MM.1S (cell line): ENCODE results near the gene HSF2.
"Not testable (repeated sequence)": the region's sequence is repeated elsewhere in the genome, so short reads cannot be mapped to it uniquely, and the experiment has no call there.

Experiments
- DNase-seq: peaks from one replicate; pipeline ENCODE4 v3.0.0-alpha.2; 2015
- H2AFZ ChIP-seq: fragments of 300-600 bp; sonication (generic); 2 replicates; pipeline ENCODE4 v1.6.0; 2016; ENCODE audit warnings: antibody characterized with exemption, low read length
- H3F3A ChIP-seq: fragments of 300-600 bp; sonication (generic); 2 replicates; pipeline ENCODE4 v1.6.1; 2016; ENCODE audit warnings: mild to moderate bottlenecking, antibody characterized with exemption, low read length, moderate library complexity, mixed read lengths; ENCODE audit not compliant: insufficient read depth
- H3K27ac ChIP-seq: fragments of 300-600 bp; sonication (generic); 2 replicates; pipeline ENCODE4 v1.5.1; 2016; ENCODE audit warnings: mild to moderate bottlenecking, low read length
- H3K27me3 ChIP-seq: fragments of 300-600 bp; sonication (generic); replicated peaks from 2 replicates; pipeline ENCODE4 v1.6.0; 2016; ENCODE audit warnings: low read length; ENCODE audit not compliant: insufficient read depth
- H3K36me3 ChIP-seq: fragments of 300-600 bp; sonication (generic); replicated peaks from 2 replicates; pipeline ENCODE4 v1.6.1; 2016; ENCODE audit warnings: mild to moderate bottlenecking, low read length, mixed read lengths; ENCODE audit not compliant: insufficient read depth
- H3K4me1 ChIP-seq: fragments of 300-600 bp; sonication (generic); 2 replicates; pipeline ENCODE4 v1.6.1; 2016; ENCODE audit warnings: low read length, mixed read lengths
- H3K4me2 ChIP-seq: fragments of 300-600 bp; sonication (generic); 2 replicates; pipeline ENCODE4 v1.6.0; 2016; ENCODE audit warnings: low read depth, low read length
- H3K4me3 ChIP-seq: fragments of 300-600 bp; sonication (generic); 2 replicates; pipeline ENCODE4 v1.5.1; 2016; ENCODE audit warnings: low read length, mixed read lengths
- H3K79me2 ChIP-seq: fragments of 300-600 bp; sonication (generic); 2 replicates; pipeline ENCODE4 v1.6.1; 2016; ENCODE audit warnings: mixed run types, low read length, mixed read lengths
- H3K9ac ChIP-seq: fragments of 300-600 bp; sonication (generic); 2 replicates; pipeline ENCODE4 v1.6.1; 2016; ENCODE audit warnings: low read length, mixed read lengths
- H3K9me2 ChIP-seq: fragments of 300-600 bp; sonication (generic); replicated peaks from 2 replicates; pipeline ENCODE4 v1.6.1; 2016; ENCODE audit warnings: mild to moderate bottlenecking, low read length, mixed read lengths; ENCODE audit not compliant: insufficient read depth
- H3K9me3 ChIP-seq: fragments of 300-600 bp; sonication (generic); replicated peaks from 2 replicates; pipeline ENCODE4 v1.6.1; 2016; ENCODE audit warnings: mild to moderate bottlenecking, low read length, mixed read lengths; ENCODE audit not compliant: insufficient read depth
- H4K20me1 ChIP-seq: fragments of 300-600 bp; sonication (generic); 2 replicates; pipeline ENCODE4 v1.6.1; 2016; ENCODE audit warnings: mild to moderate bottlenecking, low read length, moderate library complexity, mixed read lengths; ENCODE audit not compliant: insufficient read depth
- CTCF ChIP-seq: fragments of 300-600 bp; sonication (generic); IDR thresholded peaks from 2 replicates; pipeline ENCODE4 v1.5.1; 2016; ENCODE audit warnings: antibody characterized with exemption, low read length, mixed read lengths
- EZH2 ChIP-seq: fragments of 300-600 bp; sonication (generic); optimal IDR thresholded peaks from 2 replicates; pipeline ENCODE3; 2017; ENCODE audit warnings: low read depth, mild to moderate bottlenecking, antibody characterized with exemption, low read length, mixed read lengths
- EZH2phosphoT487 ChIP-seq: fragments of 300-600 bp; sonication (generic); IDR thresholded peaks from 2 replicates; pipeline ENCODE4 v1.6.1; 2018; ENCODE audit warnings: antibody characterized with exemption, low read length

The HSF2 gene

GRCh38 chr6:122458087-122458486, 58.6 kb downstream of the HSF2 start:
- no peaks in the 10 kb centered on the region for H3K4me1 ChIP-seq
- peaks cover 51% of the 10 kb centered on the region for H3K79me2 ChIP-seq
- H3K9me3 ChIP-seq = no peaks in the 10 kb centered on the region
- no peaks in the 10 kb centered on the region for H3K27me3 ChIP-seq
- H3K4me2 ChIP-seq = no peak overlapping the region
- no peaks in the 10 kb centered on the region for H3F3A ChIP-seq
- no peak for DNase-seq
- H4K20me1 ChIP-seq = peaks cover 22% of the 10 kb centered on the region
- H3K9me2 ChIP-seq = no peaks in the 10 kb centered on the region
- H3K27ac ChIP-seq = no peak overlapping the region
- TF ChIP-seq EZH2 (no peak), CTCF (no peak), EZH2phosphoT487 (no peak)
- no peak overlapping the region for H2AFZ ChIP-seq
- no peak overlapping the region for H3K4me3 ChIP-seq
- H3K9ac ChIP-seq = no peak overlapping the region
- H3K36me3 ChIP-seq = no peaks in the 10 kb centered on the region; the same call in 1 of the 2 replicates

GRCh38 chr6:122459240-122459639, 59.8 kb downstream of the HSF2 start:
- no peaks in the 10 kb centered on the region for H3F3A ChIP-seq
- no peaks in the 10 kb centered on the region for H3K27me3 ChIP-seq
- H3K9me3 ChIP-seq = no peaks in the 10 kb centered on the region
- H3K9me2 ChIP-seq = no peaks in the 10 kb centered on the region
- no peak overlapping the region for H3K9ac ChIP-seq
- DNase-seq = no peak
- H3K4me1 ChIP-seq = no peaks in the 10 kb centered on the region
- TF ChIP-seq CTCF = no peak
- TF ChIP-seq EZH2phosphoT487 = no peak
- TF ChIP-seq EZH2 = no peak
- peaks cover 27% of the 10 kb centered on the region for H4K20me1 ChIP-seq
- H3K36me3 ChIP-seq = no peaks in the 10 kb centered on the region; the same call in 1 of the 2 replicates
- H3K4me2 ChIP-seq = no peak overlapping the region
- H3K4me3 ChIP-seq = no peak overlapping the region
- peaks cover 62% of the 10 kb centered on the region for H3K79me2 ChIP-seq
- no peak overlapping the region for H2AFZ ChIP-seq
- no peak overlapping the region for H3K27ac ChIP-seq

- not testable (repeated sequence) for H3F3A ChIP-seq, H3K9ac ChIP-seq, H3K9me3 ChIP-seq, H3K9me2 ChIP-seq, H3K4me3 ChIP-seq, H3K36me3 ChIP-seq, DNase-seq, H3K27me3 ChIP-seq, H2AFZ ChIP-seq, H3K4me1 ChIP-seq, H3K27ac ChIP-seq, H3K4me2 ChIP-seq
- peaks cover 69% of the 10 kb centered on the region for H3K79me2 ChIP-seq
- peaks cover 32% of the 10 kb centered on the region for H4K20me1 ChIP-seq
Measured at GRCh38 chr6:122459865-122460416, 60.5 kb downstream of the HSF2 start.

GRCh38 chr6:122461885-122462284, 62.4 kb downstream of the HSF2 start:
- H3K4me1 ChIP-seq = no peaks in the 10 kb centered on the region
- no peak overlapping the region for H2AFZ ChIP-seq
- no peak for TF ChIP-seq CTCF
- TF ChIP-seq EZH2phosphoT487 = no peak
- no peak for TF ChIP-seq EZH2
- DNase-seq = no peak
- H3K9me2 ChIP-seq = no peaks in the 10 kb centered on the region
- no peaks in the 10 kb centered on the region for H3K9me3 ChIP-seq
- H3K27ac ChIP-seq = no peak overlapping the region
- H3K9ac ChIP-seq = no peak overlapping the region
- no peaks in the 10 kb centered on the region for H3F3A ChIP-seq
- H3K4me2 ChIP-seq = no peak overlapping the region
- peaks cover 32% of the 10 kb centered on the region for H4K20me1 ChIP-seq
- no peaks in the 10 kb centered on the region for H3K27me3 ChIP-seq
- peaks cover 89% of the 10 kb centered on the region for H3K79me2 ChIP-seq
- no peaks in the 10 kb centered on the region for H3K36me3 ChIP-seq
- no peak overlapping the region for H3K4me3 ChIP-seq
